ENCODE results near the gene LRRC36.
A peak's percentile ranks its signal among the peaks of the same experiment; 100 is the strongest.

Gene LRRC36

GRCh38 chr16:67426950-67427349, 100.3 kb downstream of the LRRC36 start:
- Histone ChIP-seq H3K27ac (no peak overlapping the region), H3K4me3 (no peak overlapping the region), H3K27me3 (peaks cover 0 to 60% of the 10 kb centered on the region in 2 donors), H3K9me3 (no peaks in the 10 kb centered on the region), H3K36me3 (no peaks in the 10 kb centered on the region), H3K4me1 (peaks cover 6 to 34% (median 14%) of the 10 kb centered on the region in 4 donors)
- DNase-seq: no peak
- intact Hi-C loops (cut with DNase I; ENCODE audit: low total_unique reads): loop anchor here (5.0 kb wide), 2 partner anchors 35 to 655 kb away; no protein-coding TSS in a partner anchor
- no peak for TF ChIP-seq CTCF (IDR thresholded peaks at IDR 0.05)

- H3K4me3 ChIP-seq: no peak overlapping the region
- peak in 1 of 2 donors; percentile 50 for DNase-seq
- peaks cover 0 to 60% of the 10 kb centered on the region in 2 donors for H3K27me3 ChIP-seq
- no peaks in the 10 kb centered on the region for H3K36me3 ChIP-seq
- peak; percentile 66 to 72 for TF ChIP-seq CTCF (IDR thresholded peaks at IDR 0.05)
- peaks cover 6 to 36% (median 14%) of the 10 kb centered on the region in 4 donors for H3K4me1 ChIP-seq
- no peaks in the 10 kb centered on the region for H3K9me3 ChIP-seq
- no peak overlapping the region for H3K27ac ChIP-seq
- intact Hi-C loops (cut with DNase I; ENCODE audit: low total_unique reads): loop anchor here (5.0 kb wide), 2 partner anchors 34 to 656 kb away; no protein-coding TSS in a partner anchor
These were observed 101.6 kb downstream of the LRRC36 start for GRCh38 chr16:67428146-67428731.

GRCh38 chr16:67429053-67429798, 102.6 kb downstream of the LRRC36 start:
- no peak for TF ChIP-seq CTCF (IDR thresholded peaks at IDR 0.05)
- Histone ChIP-seq H3K27ac (no peak overlapping the region), H3K9me3 (no peaks in the 10 kb centered on the region), H3K36me3 (no peaks in the 10 kb centered on the region), H3K27me3 (peaks cover 0 to 56% of the 10 kb centered on the region in 2 donors), H3K4me1 (peaks cover 6 to 36% (median 14%) of the 10 kb centered on the region in 4 donors), H3K4me3 (no peak overlapping the region)
- intact Hi-C loops (cut with DNase I; ENCODE audit: low total_unique reads): loop anchor here (5.0 kb wide), 2 partner anchors 33 to 657 kb away; no protein-coding TSS in a partner anchor
- DNase-seq: no peak

GRCh38 chr16:67429799-67430503, 103.3 kb downstream of the LRRC36 start:
- DNase-seq: no peak
- Histone ChIP-seq H3K27ac (no peak overlapping the region), H3K4me3 (peak overlapping the region; percentile 44 to 56), H3K27me3 (peaks cover 0 to 48% of the 10 kb centered on the region in 2 donors), H3K4me1 (peaks cover 6 to 36% (median 14%) of the 10 kb centered on the region in 4 donors), H3K9me3 (no peaks in the 10 kb centered on the region), H3K36me3 (no peaks in the 10 kb centered on the region)
- no peak for TF ChIP-seq CTCF (IDR thresholded peaks at IDR 0.05)
- intact Hi-C loops (cut with DNase I; ENCODE audit: low total_unique reads): loop anchor here (5.0 kb wide), 2 partner anchors 32 to 658 kb away; no protein-coding TSS in a partner anchor

GRCh38 chr16:67430504-67430976, 103.9 kb downstream of the LRRC36 start:
- H3K36me3 ChIP-seq: peaks cover 0 to 3% (median 0%) of the 10 kb centered on the region in 3 donors
- H3K9me3 ChIP-seq: no peaks in the 10 kb centered on the region
- H3K27me3 ChIP-seq: peaks cover 0 to 44% of the 10 kb centered on the region in 2 donors
- intact Hi-C loops (cut with DNase I; ENCODE audit: low total_unique reads): no loop called here
- H3K4me1 ChIP-seq: peaks cover 6 to 36% (median 14%) of the 10 kb centered on the region in 4 donors
- no peak for TF ChIP-seq CTCF (IDR thresholded peaks at IDR 0.05)
- peak overlapping the region in 1 of 2 donors; percentile 20 for H3K27ac ChIP-seq
- DNase-seq: no peak
- H3K4me3 ChIP-seq: peak overlapping the region; percentile 44 to 56
